OCI-LY3 (cell line): ENCODE results near the gene PC.

Experiments
- H2AFZ ChIP-seq: fragments of 200-600, 300-600 bp; shearing (Covaris generic); 2 replicates; pipeline ENCODE4 v1.6.0; 2014; ENCODE audit warnings: antibody characterized with exemption, low read depth, low read length
- H3K27ac ChIP-seq: fragments of 200-600, 300-600 bp; sonication (generic); 2 replicates; pipeline ENCODE4 v1.5.1; 2014; ENCODE audit warnings: mild to moderate bottlenecking, low read length, moderate library complexity, mixed read lengths
- H3K27me3 ChIP-seq: fragments of 200-600, 300-600 bp; sonication (generic); 2 replicates; pipeline ENCODE4 v1.6.1; 2014; ENCODE audit warnings: low read depth, low read length, mixed read lengths
- H3K36me3 ChIP-seq: fragments of 200-600, 300-600 bp; sonication (generic); replicated peaks from 2 replicates; pipeline ENCODE3; 2014; ENCODE audit warnings: low read depth, low read length, mixed read lengths
- H3K4me1 ChIP-seq: fragments of 300-600, 200-600 bp; sonication (generic); 2 replicates; pipeline ENCODE4 v1.6.1; 2014; ENCODE audit warnings: low read length, mixed read lengths
- H3K4me2 ChIP-seq: fragments of 200-600, 300-600 bp; sonication (generic); 2 replicates; pipeline ENCODE4 v1.6.1; 2014; ENCODE audit warnings: low read length, mixed read lengths
- H3K4me3 ChIP-seq: fragments of 300-600, 200-600 bp; sonication (generic); 2 replicates; pipeline ENCODE4 v1.5.1; 2014; ENCODE audit warnings: antibody characterized with exemption, mild to moderate bottlenecking, low read length, moderate library complexity
- H3K79me2 ChIP-seq: fragments of 300-600, 200-600 bp; shearing (Covaris generic); 2 replicates; pipeline ENCODE4 v1.6.1; 2014; ENCODE audit warnings: mild to moderate bottlenecking, low read length, mixed read lengths
- H3K9ac ChIP-seq: fragments of 300-600, 200-600 bp; shearing (Covaris generic); 2 replicates; pipeline ENCODE4 v1.6.0; 2014; ENCODE audit warnings: mild to moderate bottlenecking, low read length, moderate library complexity
- H3K9me3 ChIP-seq: fragments of 200-600, 300-600 bp; shearing (Covaris generic); 2 replicates; pipeline ENCODE4 v1.6.1; 2014; ENCODE audit warnings: low read length, mixed read lengths; ENCODE audit not compliant: insufficient read depth
- H4K20me1 ChIP-seq: fragments of 200-600, 300-600 bp; sonication (generic); 2 replicates; pipeline ENCODE4 v1.6.1; 2016; ENCODE audit warnings: low read length, mixed read lengths; ENCODE audit not compliant: insufficient read depth
- CTCF ChIP-seq: fragments of 200-600, 300-600 bp; sonication (generic); IDR thresholded peaks from 2 replicates; pipeline ENCODE4 v1.5.1; 2014; ENCODE audit warnings: antibody characterized with exemption, low read length, low read depth
- EZH2phosphoT487 ChIP-seq: fragments of 200-600 bp; shearing (Covaris generic); IDR thresholded peaks from 2 replicates; pipeline ENCODE4 v1.6.1; 2018; ENCODE audit warnings: antibody characterized with exemption, mixed run types, low read depth

PC gene

GRCh38 chr11:66981976-66982578 is 23.9 kb upstream of the PC start:
- Histone ChIP-seq H3K9me3 (0 out of 2 replicates have a peak, but pooled peaks cover 4% of the 10 kb centered on the region), H3K27ac (no peak overlapping the region), H4K20me1 (no peaks in the 10 kb centered on the region), H3K27me3 (peaks cover 14% of the 10 kb centered on the region), H3K79me2 (no peaks in the 10 kb centered on the region), H3K4me1 (0 out of 2 replicates have a peak, but pooled peaks cover 4% of the 10 kb centered on the region), H3K4me3 (no peak overlapping the region), H3K36me3 (no peaks in the 10 kb centered on the region), H3K4me2 (no peak overlapping the region), H3K9ac (no peak overlapping the region), H2AFZ (no peak overlapping the region)
- no peak for TF ChIP-seq EZH2phosphoT487
- no peak for TF ChIP-seq CTCF

- 0 out of 2 replicates have a peak, but pooled peaks cover 4% of the 10 kb centered on the region for H3K4me1 ChIP-seq
- no peaks in the 10 kb centered on the region for H4K20me1 ChIP-seq
- peaks cover 10% of the 10 kb centered on the region; the same call in 1 of the 2 replicates for H3K27me3 ChIP-seq
- H3K4me3 ChIP-seq: no peak overlapping the region
- no peak for TF ChIP-seq EZH2phosphoT487
- no peak for TF ChIP-seq CTCF
- no peak overlapping the region for H3K9ac ChIP-seq
- no peak overlapping the region for H2AFZ ChIP-seq
- no peak overlapping the region for H3K4me2 ChIP-seq
- H3K79me2 ChIP-seq: no peaks in the 10 kb centered on the region
- H3K27ac ChIP-seq: no peak overlapping the region
- 0 out of 2 replicates have a peak, but pooled peaks cover 4% of the 10 kb centered on the region for H3K9me3 ChIP-seq
- H3K36me3 ChIP-seq: no peaks in the 10 kb centered on the region
These were observed 21.3 kb upstream of the PC start for GRCh38 chr11:66979336-66979980.

GRCh38 chr11:66978717-66979116 is 20.5 kb upstream of the PC start:
- no peaks in the 10 kb centered on the region for H3K36me3 ChIP-seq
- no peak overlapping the region for H3K27ac ChIP-seq
- H3K9ac ChIP-seq: no peak overlapping the region
- 0 out of 2 replicates have a peak, but pooled peaks cover 4% of the 10 kb centered on the region for H3K4me1 ChIP-seq
- no peak overlapping the region for H3K4me2 ChIP-seq
- TF ChIP-seq CTCF: no peak
- TF ChIP-seq EZH2phosphoT487: no peak
- H3K9me3 ChIP-seq: 0 out of 2 replicates have a peak, but pooled peaks cover 4% of the 10 kb centered on the region
- H3K4me3 ChIP-seq: no peak overlapping the region
- H4K20me1 ChIP-seq: no peaks in the 10 kb centered on the region
- H2AFZ ChIP-seq: no peak overlapping the region
- H3K27me3 ChIP-seq: 0 out of 2 replicates have a peak, but pooled peaks cover 7% of the 10 kb centered on the region
- H3K79me2 ChIP-seq: no peaks in the 10 kb centered on the region

- Histone ChIP-seq H2AFZ (no peak overlapping the region), H3K9me3 (0 out of 2 replicates have a peak, but pooled peaks cover 4% of the 10 kb centered on the region), H3K9ac (no peak overlapping the region), H4K20me1 (no peaks in the 10 kb centered on the region), H3K27ac (no peak overlapping the region), H3K27me3 (0 out of 2 replicates have a peak, but pooled peaks cover 7% of the 10 kb centered on the region), H3K79me2 (no peaks in the 10 kb centered on the region), H3K4me2 (no peak overlapping the region), H3K4me1 (0 out of 2 replicates have a peak, but pooled peaks cover 4% of the 10 kb centered on the region), H3K4me3 (no peak overlapping the region), H3K36me3 (no peaks in the 10 kb centered on the region)
- no peak for TF ChIP-seq CTCF
- no peak for TF ChIP-seq EZH2phosphoT487
These were observed 20.0 kb upstream of the PC start for GRCh38 chr11:66978229-66978628.
